Type B pancreatic cell (in vitro differentiated cells): ENCODE data around the gene CHMP1A. TPM values are rescaled to one million over a fixed set of nuclear protein-coding genes. Genes with fewer than 3 reads are reported as not detected.

ENCODE experiments used
- DNase-seq: peaks from one replicate; pipeline ENCODE4 v3.0.0; 2021; ENCODE audit warnings: mixed read lengths; ENCODE audit not compliant: unreplicated experiment; ENCODE audit errors: extremely low spot score
- H3K27ac Mint-ChIP-seq: 2 replicates; pipeline ENCODE4 v1.8.0; 2021; ENCODE audit warnings: mild to moderate bottlenecking, mixed read lengths
- H3K27me3 Mint-ChIP-seq: 2 replicates; pipeline ENCODE4 v1.8.0; 2021; ENCODE audit warnings: mixed read lengths
- H3K36me3 Mint-ChIP-seq: 2 replicates; pipeline ENCODE4 v1.8.0; 2021; ENCODE audit warnings: mixed read lengths
- H3K4me1 Mint-ChIP-seq: one replicate; pipeline ENCODE4 v1.8.0; 2021; ENCODE audit warnings: mixed read lengths; ENCODE audit not compliant: unreplicated experiment
- H3K4me3 Mint-ChIP-seq: 2 replicates; pipeline ENCODE4 v1.8.0; 2021; ENCODE audit warnings: mild to moderate bottlenecking, mixed read lengths
- H3K9me3 Mint-ChIP-seq: 2 replicates; pipeline ENCODE4 v1.8.0; 2021; ENCODE audit warnings: mixed read lengths
- total RNA-seq: library from RNA; stranded (reverse); gene quantifications from 2 replicates; pipeline ENCODE4 v1.2.1, GENCODE V29; 2021; ENCODE audit warnings: low replicate concordance
- TF ChIP-seq, protein P1 (sequence below): fragments of 200-600 bp; sonication (generic); conservative IDR thresholded peaks from 2 replicates; pipeline ENCODE4 v1.5.0; 2021; ENCODE audit warnings: antibody characterized with exemption, mild to moderate bottlenecking

The CHMP1A gene
- total RNA-seq, 1 donor from 2014 or later: 93.4 TPM

GRCh38 chr16:89629827-89630610 lies 27.5 kb downstream of the CHMP1A start:
- Mint-ChIP-seq H3K27me3 (peaks cover 11% of the 10 kb centered on the region), H3K9me3 (no peaks in the 10 kb centered on the region), H3K27ac (no peak overlapping the region), H3K36me3 (no peaks in the 10 kb centered on the region), H3K4me1 (peaks cover 5% of the 10 kb centered on the region), H3K4me3 (no peak overlapping the region)
- DNase-seq: no peak
- TF ChIP-seq, protein P1, sequence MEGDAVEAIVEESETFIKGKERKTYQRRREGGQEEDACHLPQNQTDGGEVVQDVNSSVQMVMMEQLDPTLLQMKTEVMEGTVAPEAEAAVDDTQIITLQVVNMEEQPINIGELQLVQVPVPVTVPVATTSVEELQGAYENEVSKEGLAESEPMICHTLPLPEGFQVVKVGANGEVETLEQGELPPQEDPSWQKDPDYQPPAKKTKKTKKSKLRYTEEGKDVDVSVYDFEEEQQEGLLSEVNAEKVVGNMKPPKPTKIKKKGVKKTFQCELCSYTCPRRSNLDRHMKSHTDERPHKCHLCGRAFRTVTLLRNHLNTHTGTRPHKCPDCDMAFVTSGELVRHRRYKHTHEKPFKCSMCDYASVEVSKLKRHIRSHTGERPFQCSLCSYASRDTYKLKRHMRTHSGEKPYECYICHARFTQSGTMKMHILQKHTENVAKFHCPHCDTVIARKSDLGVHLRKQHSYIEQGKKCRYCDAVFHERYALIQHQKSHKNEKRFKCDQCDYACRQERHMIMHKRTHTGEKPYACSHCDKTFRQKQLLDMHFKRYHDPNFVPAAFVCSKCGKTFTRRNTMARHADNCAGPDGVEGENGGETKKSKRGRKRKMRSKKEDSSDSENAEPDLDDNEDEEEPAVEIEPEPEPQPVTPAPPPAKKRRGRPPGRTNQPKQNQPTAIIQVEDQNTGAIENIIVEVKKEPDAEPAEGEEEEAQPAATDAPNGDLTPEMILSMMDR: no peak

DNA sequence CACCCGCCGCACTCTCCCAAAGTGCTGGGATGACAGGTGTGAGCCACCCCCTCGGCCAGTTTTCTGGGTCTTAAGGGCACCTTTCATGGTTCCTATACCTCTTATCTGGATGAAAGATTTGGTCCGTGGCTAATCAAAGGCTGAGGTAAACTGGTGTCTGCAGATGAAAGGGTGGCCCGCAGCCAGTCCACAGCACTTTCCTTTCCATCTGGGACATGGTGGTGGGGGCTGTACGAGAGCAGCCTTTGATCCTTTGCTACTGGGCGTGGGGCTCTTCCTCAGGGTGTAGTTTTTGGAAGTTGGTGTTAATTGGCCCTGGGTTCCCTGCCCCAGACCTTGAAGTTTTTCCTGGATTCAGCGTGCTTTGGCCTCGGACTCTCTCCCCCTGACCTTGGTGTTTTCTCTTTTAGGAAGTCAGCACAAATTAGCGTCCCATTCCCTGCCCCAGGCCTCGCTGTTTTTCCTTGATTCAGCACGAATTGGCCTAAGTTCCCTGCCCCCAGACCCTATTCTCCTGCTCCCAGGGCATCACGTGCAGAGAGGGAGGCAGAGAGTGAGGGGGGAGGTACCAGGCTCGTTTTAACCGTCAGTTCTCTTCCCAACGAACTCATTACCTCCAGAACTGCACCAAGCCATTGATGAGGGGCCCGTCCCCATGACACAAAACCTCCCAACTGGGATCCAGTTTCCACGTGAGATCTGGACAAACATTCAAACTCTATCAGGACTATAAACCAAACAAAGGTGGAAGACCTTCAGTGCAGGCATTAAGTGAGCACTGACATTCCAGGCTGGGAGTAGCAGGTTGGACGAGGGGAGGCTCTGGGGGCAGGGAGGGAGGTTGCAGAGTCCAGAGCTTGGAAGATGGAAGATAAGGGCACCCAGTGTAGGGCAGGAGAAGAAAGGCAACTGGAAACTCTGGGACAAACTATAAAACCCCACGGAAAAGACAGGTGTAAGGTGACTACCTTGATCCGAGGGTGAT lies 32.4 kb downstream of the CHMP1A start:
- TF ChIP-seq, protein P1: no peak
- no peak for DNase-seq
- Mint-ChIP-seq H3K4me1 (peaks cover 38% of the 10 kb centered on the region), H3K27ac (peak overlapping the region; percentile 15), H3K36me3 (no peaks in the 10 kb centered on the region), H3K4me3 (no peak overlapping the region), H3K9me3 (no peaks in the 10 kb centered on the region), H3K27me3 (peaks cover 21% of the 10 kb centered on the region)

DNA sequence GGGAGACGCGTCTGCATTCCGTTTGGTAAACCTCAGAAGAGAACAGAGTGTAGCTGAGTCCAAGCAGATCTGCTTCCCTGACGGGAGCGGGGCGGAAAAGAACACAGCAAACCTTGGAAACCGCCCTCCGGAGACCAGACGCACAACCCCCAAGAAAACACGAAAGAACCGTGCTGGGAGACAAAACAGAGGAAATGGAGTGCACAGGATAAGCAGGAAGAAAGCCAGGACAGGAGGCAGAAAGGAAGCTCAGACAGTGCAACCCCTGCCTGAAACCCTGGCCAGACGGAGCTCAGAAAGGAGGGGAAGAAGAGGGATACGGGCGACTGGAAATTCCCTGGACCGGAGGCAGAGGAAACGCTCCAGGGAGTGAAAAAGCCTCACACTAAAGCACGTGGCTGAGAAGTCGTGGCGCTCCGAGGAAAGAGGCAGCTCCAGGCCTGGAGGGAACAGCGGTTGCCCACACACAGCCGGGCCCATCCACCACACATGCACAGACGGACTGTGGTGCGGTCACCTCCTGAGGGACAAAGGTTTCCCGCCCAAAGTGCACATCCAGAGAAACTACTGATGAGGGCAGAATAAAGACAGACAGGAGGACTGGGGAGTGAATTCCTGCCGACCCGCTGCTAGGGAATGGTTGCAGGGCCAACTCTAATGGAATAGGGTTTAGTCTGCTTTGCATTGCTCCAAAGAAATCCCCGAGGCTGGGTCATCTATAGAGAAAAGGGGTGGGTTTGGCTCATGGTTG lies 33.8 kb downstream of the CHMP1A start:
- Mint-ChIP-seq H3K27me3 (peaks cover 21% of the 10 kb centered on the region), H3K36me3 (no peaks in the 10 kb centered on the region), H3K4me3 (peak overlapping the region; percentile 11), H3K9me3 (no peaks in the 10 kb centered on the region), H3K27ac (peak overlapping the region; percentile 0), H3K4me1 (peaks cover 41% of the 10 kb centered on the region)
- TF ChIP-seq, protein P1: no peak
- DNase-seq: no peak

DNA sequence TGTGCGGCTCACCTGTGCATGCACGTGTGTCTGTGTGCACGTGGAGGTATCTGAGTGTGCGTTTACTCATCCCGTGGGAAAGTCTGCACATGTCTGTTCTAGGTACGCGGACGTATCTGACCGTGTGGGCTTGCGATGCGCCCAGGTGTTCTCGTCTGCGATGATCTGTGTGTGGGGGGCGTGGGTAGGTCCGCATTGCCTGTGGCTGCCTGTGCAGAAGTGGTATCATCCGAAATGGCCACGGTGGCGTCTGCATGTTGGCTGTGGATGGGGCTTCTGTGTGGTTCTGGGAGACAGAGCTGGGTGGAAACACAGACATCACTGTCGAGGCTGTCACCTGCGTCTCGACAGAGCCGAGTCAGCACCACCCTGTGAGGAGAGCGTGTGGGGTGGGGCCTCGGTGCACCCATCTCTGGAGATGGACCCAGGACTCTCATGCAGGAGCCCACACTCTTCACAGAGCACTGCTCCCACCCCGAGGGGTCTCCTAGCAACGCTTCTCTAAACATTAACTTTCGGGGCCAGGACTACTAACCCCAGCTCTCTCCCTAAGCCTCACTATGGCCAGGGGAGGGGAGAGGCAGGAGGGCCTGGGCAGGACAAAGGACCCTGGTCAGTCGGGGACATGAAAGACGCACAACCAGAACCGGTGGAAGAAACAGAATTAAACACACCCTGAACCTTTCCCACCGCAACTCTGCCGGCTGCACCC lies 35.7 kb downstream of the CHMP1A start:
- H3K4me3 Mint-ChIP-seq: peak overlapping the region; percentile 5

More for the DNA sequence above, 35.7 kb downstream of the CHMP1A start:
- Mint-ChIP-seq H3K27ac (peak overlapping the region; percentile 26), H3K4me1 (peaks cover 41% of the 10 kb centered on the region), H3K36me3 (no peaks in the 10 kb centered on the region), H3K9me3 (no peaks in the 10 kb centered on the region), H3K27me3 (peaks cover 21% of the 10 kb centered on the region)
- no peak for DNase-seq
- TF ChIP-seq, protein P1: no peak
